NB4 (cell line): Measurements from ENCODE around the gene TRAF3IP3.
A peak's percentile ranks its signal among the peaks of the same experiment; 100 is the strongest.

Source experiments
- DNase-seq: peaks from one replicate; pipeline ENCODE4 v3.0.0; 2010; ENCODE audit warnings: low read depth
- H3K4me3 ChIP-seq: one replicate; pipeline ENCODE4 v1.5.1; 2011; ENCODE audit warnings: mild to moderate bottlenecking, low read depth, low read length, moderate library complexity
- MYC ChIP-seq: IDR thresholded peaks from 2 replicates; pipeline ENCODE4 v1.6.1; 2011; ENCODE audit warnings: low read depth, low read length
- POLR2A ChIP-seq: IDR thresholded peaks from 2 replicates; pipeline ENCODE4 v1.6.1; 2011; ENCODE audit warnings: mild to moderate bottlenecking; ENCODE audit not compliant: insufficient read length; ENCODE audit errors: extremely low read depth
- TF ChIP-seq, protein P1 (sequence below): IDR thresholded peaks from 2 replicates; pipeline ENCODE4 v1.6.1; 2011; ENCODE audit warnings: low read depth, low read length
- TF ChIP-seq, protein P2 (sequence below): IDR thresholded peaks from one replicate; pipeline ENCODE4 v1.5.1; 2012; ENCODE audit warnings: low read depth, low read length

The TRAF3IP3 gene

DNA sequence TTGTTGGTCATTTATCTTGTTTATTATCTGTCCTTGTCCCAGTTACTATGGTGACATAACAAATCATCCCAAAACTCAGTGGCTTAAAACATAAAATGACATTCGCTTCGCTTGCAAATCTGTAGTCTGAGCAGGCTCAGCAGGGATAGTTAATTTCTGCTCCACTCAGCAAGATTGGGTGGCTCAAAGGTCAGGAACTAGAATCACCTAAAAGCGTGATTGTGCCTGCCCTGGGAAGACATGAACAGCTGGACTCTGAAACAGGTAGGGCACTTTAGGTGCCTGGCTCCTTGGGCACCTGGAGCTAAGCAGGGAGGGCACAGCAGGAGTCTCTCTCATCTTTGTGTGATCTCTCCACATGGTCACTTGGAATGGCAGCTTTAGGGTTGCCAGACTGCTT, 14.7 kb upstream of the TRAF3IP3 start:
- no peak for DNase-seq

DNA sequence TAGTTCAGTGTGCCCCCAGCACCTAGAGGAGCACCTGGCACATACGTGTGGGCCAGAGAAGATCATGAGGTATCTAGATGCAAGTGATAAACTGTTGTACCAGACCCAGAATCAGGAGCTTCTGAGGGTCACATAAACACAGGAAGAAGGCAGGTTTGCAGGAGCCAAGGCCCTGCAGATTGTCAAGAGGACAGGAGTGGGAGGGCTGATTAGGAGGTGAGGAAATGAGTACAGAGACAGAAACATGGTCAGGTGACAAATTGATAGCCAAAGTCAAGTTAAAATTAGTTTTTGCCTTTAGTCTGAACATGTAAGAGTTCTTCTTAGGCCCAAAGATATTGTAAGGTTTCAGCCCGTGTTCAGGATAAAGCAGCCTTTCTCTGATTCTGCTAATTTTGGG, 14.0 kb upstream of the TRAF3IP3 start:
- no peak overlapping the region for H3K4me3 ChIP-seq
- DNase-seq, result no peak
- TF ChIP-seq, protein P1, sequence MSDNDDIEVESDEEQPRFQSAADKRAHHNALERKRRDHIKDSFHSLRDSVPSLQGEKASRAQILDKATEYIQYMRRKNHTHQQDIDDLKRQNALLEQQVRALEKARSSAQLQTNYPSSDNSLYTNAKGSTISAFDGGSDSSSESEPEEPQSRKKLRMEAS, result no peak
- TF ChIP-seq MYC (no peak), POLR2A (no peak)
- TF ChIP-seq, protein P2, sequence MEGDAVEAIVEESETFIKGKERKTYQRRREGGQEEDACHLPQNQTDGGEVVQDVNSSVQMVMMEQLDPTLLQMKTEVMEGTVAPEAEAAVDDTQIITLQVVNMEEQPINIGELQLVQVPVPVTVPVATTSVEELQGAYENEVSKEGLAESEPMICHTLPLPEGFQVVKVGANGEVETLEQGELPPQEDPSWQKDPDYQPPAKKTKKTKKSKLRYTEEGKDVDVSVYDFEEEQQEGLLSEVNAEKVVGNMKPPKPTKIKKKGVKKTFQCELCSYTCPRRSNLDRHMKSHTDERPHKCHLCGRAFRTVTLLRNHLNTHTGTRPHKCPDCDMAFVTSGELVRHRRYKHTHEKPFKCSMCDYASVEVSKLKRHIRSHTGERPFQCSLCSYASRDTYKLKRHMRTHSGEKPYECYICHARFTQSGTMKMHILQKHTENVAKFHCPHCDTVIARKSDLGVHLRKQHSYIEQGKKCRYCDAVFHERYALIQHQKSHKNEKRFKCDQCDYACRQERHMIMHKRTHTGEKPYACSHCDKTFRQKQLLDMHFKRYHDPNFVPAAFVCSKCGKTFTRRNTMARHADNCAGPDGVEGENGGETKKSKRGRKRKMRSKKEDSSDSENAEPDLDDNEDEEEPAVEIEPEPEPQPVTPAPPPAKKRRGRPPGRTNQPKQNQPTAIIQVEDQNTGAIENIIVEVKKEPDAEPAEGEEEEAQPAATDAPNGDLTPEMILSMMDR, result no peak

More for the DNA sequence above, 14.7 kb upstream of the TRAF3IP3 start:
- H3K4me3 ChIP-seq, result no peak overlapping the region
- TF ChIP-seq, protein P2, result no peak
- TF ChIP-seq, protein P1, result no peak
- TF ChIP-seq POLR2A (no peak), MYC (no peak)

DNA sequence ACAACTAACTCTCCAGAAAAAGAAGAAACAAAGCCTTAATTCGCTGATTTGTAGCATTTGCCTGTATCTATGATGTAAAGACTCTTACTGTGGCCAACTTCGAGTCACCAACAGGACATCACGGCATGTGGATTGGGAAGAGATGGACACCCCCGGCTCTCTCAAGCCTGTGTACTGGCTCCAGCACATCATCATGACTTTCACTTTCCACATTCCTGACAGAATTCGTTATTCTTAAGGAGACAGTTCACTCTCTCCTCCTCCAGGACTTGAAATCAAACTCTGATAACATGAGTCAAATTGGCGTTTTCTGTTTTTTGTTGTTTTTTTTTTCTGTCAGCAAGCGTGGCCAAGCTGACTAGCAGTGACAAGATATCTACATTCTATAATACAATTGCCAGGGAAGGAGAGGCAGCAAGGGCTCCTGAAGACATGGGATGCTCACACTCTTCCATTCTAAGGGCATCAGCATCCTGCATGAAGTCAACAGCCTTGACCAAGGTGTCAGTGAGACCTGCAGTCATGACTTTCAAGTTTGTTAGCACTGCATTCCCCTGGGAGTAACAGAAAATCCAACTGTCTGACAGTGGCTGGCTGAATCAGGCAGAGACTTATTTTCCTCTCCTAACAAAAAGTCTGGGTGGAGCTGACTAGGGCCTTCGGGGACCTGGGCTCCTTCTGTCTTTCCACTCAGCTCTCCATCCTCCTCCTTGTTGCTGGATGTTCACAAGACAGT, 13.3 kb upstream of the TRAF3IP3 start:
- H3K4me3 ChIP-seq, result no peak overlapping the region
- TF ChIP-seq, protein P2, result no peak
- TF ChIP-seq POLR2A, result no peak
- TF ChIP-seq MYC, result no peak
- TF ChIP-seq, protein P1, result no peak
- DNase-seq, result no peak

DNA sequence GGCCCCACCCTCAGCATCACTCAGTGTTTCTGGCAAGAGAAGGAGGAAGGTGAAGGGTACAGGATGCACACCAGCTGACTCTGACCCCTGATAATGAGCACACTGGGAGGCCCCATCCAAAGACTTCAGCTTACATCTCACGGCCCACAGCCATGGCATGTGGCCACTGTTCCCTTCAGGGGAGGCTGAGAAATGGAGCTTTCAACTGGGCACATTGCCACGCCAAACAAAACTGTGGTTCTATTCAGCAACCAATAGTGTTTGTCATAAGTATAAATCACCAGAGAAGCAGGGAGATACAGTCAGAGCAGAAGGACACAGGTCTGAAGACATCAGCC, 12.7 kb upstream of the TRAF3IP3 start:
- H3K4me3 ChIP-seq, result no peak overlapping the region
- TF ChIP-seq, protein P2, result no peak
- TF ChIP-seq MYC, result no peak
- TF ChIP-seq, protein P1, result no peak
- DNase-seq, result no peak

GRCh38 chr1:209746451-209747165, 9.2 kb upstream of the TRAF3IP3 start:
- DNase-seq, result no peak
- TF ChIP-seq POLR2A, result no peak
- no peak overlapping the region for H3K4me3 ChIP-seq

GRCh38 chr1:209747580-209748262, 8.1 kb upstream of the TRAF3IP3 start:
- TF ChIP-seq, protein P1, result peak; percentile 83
- peak; percentile 76 for TF ChIP-seq MYC
- TF ChIP-seq POLR2A, result no peak
- TF ChIP-seq, protein P2, result peak; percentile 58
- DNase-seq, result peak; percentile 96
- H3K4me3 ChIP-seq, result no peak overlapping the region
